HCT116 (cell line): ENCODE measurements around the gene CDK14. TPM values are rescaled to one million over a fixed set of nuclear protein-coding genes. Genes with fewer than 3 reads are reported as not detected.

ENCODE experiments used
- ATAC-seq: fragments of 200-7000 bp; cut with Tn5 transposase; 2 replicates; pipeline ENCODE4 v1.9.1; 2020; ENCODE audit warnings: mild to moderate bottlenecking, moderate library complexity
- BruUV-seq: library from RNA; stranded (reverse); fragments of 400-500 nt; replicated peaks from 2 replicates; lab custom pipeline; 2021; lab: Mats Ljungman, UMichigan
- CTCF ChIA-PET: fragments of 300-600 bp; sonication (Branson Sonifier 250); formaldehyde crosslinking; loops from one replicate; lab custom pipeline; 2021; ENCODE audit warnings: antibody characterized with exemption; lab: Charles Lee
- POLR2A ChIA-PET: fragments of 300-600, 350-600 bp; sonication (Branson Sonifier 250); formaldehyde crosslinking; loops from one replicate; lab custom pipeline; 2021; ENCODE audit warnings: antibody characterized with exemption; lab: Charles Lee
- RAD21 ChIA-PET, 2 experiments: fragments of 300-600 bp; sonication (Branson Sonifier 250); formaldehyde crosslinking; loops; one replicate each; lab custom pipeline; 2023; ENCODE audit warnings: low total read pairs in 2 of 2; ENCODE audit not compliant: uncharacterized antibody in 2 of 2, unreplicated experiment in 2 of 2, low non-redundant PET in 1 of 2; lab: Charles Lee
- DNase-seq: peaks from one replicate; pipeline ENCODE4 v3.0.0-alpha.2; 2010; ENCODE audit warnings: low read depth, low spot score
- H2AFZ ChIP-seq: fragments of 200-600 bp; shearing (Covaris generic), sonication (generic); 2 replicates; pipeline ENCODE4 v1.6.1; 2017; ENCODE audit warnings: low read depth, mixed run types, mixed read lengths, antibody characterized with exemption, low read length; ENCODE audit not compliant: poor library complexity, severe bottlenecking
- H3K27ac ChIP-seq: 2 replicates; pipeline ENCODE4 v1.5.1; 2012; ENCODE audit warnings: low read depth, low read length
- H3K27me3 ChIP-seq: fragments of 200-600 bp; sonication (generic); 2 replicates; pipeline ENCODE4 v1.6.1; 2016; ENCODE audit warnings: mixed run types, low read length, mixed read lengths; ENCODE audit not compliant: insufficient read depth
- H3K36me3 ChIP-seq, 2 experiments: fragments of 200-500 bp in 1 of 2; fragments of 200-600 bp in 1 of 2; sonication (Bioruptor generic) in 1 of 2; sonication (generic) in 1 of 2; 2 replicates each; pipeline versions ENCODE4 v1.5.1 to v1.6.1; 2014 to 2016; ENCODE audit warnings: low read length in 2 of 2, inconsistent platforms in 1 of 2, mixed read lengths in 1 of 2, mixed run types in 1 of 2; ENCODE audit not compliant: insufficient read depth in 2 of 2, control insufficient read depth in 1 of 2
- H3K4me1 ChIP-seq, 2 experiments: fragments of 200-600 bp in 1 of 2; sonication (generic) in 1 of 2; 2 replicates each; pipeline versions ENCODE4 v1.5.1 to v1.6.1; 2012 to 2017; ENCODE audit warnings: low read length in 2 of 2, inconsistent platforms in 1 of 2, mild to moderate bottlenecking in 1 of 2, mixed read lengths in 1 of 2, mixed run types in 1 of 2, moderate library complexity in 1 of 2; ENCODE audit not compliant: insufficient read depth in 2 of 2, control insufficient read depth in 1 of 2
- H3K4me2 ChIP-seq: fragments of 200-600 bp; sonication (generic); 2 replicates; pipeline ENCODE4 v1.6.1; 2017; ENCODE audit warnings: mixed run types, low read length, mixed read lengths
- H3K4me3 ChIP-seq, 2 experiments: fragments of 200-600 bp in 1 of 2; sonication (generic) in 1 of 2; replicated peaks in 1 of 2; 2 replicates each; pipeline ENCODE4 v1.5.1; 2011 to 2016; ENCODE audit warnings: low read length in 2 of 2, control low read depth in 1 of 2, low read depth in 1 of 2, mild to moderate bottlenecking in 1 of 2, mixed read lengths in 1 of 2, mixed run types in 1 of 2
- H3K79me2 ChIP-seq: fragments of 200-600 bp; sonication (generic); 2 replicates; pipeline ENCODE4 v1.6.1; 2017; ENCODE audit warnings: mild to moderate bottlenecking, mixed run types, low read length, moderate library complexity, mixed read lengths; ENCODE audit not compliant: insufficient read depth
- H3K9ac ChIP-seq: fragments of 200-600 bp; sonication (generic); 2 replicates; pipeline ENCODE4 v1.6.1; 2016; ENCODE audit warnings: low read length, mixed read lengths
- H3K9me2 ChIP-seq: fragments of 200-600 bp; sonication (generic), shearing (Covaris generic); 2 replicates; pipeline ENCODE4 v1.6.1; 2017; ENCODE audit warnings: mixed run types, mild to moderate bottlenecking, moderate library complexity; ENCODE audit not compliant: insufficient read depth
- H3K9me3 ChIP-seq, 2 experiments: fragments of 200-500 bp in 1 of 2; fragments of 200-600 bp in 1 of 2; sonication (Bioruptor generic) in 1 of 2; sonication (generic) in 1 of 2; 2 replicates each; pipeline ENCODE4 v1.6.1; 2014 to 2017; ENCODE audit warnings: low read length in 2 of 2, mixed read lengths in 2 of 2, inconsistent platforms in 1 of 2, low read depth in 1 of 2, mild to moderate bottlenecking in 1 of 2, mixed run types in 1 of 2, moderate library complexity in 1 of 2; ENCODE audit not compliant: control insufficient read depth in 1 of 2, insufficient read depth in 1 of 2
- H4K20me1 ChIP-seq: fragments of 200-600 bp; sonication (generic), shearing (Covaris generic); 2 replicates; pipeline ENCODE4 v1.6.1; 2017; ENCODE audit warnings: mixed run types, mild to moderate bottlenecking, moderate library complexity; ENCODE audit not compliant: insufficient read depth
- ATF3 ChIP-seq: IDR thresholded peaks from 2 replicates; pipeline ENCODE4 v1.6.1; 2012
- CEBPB ChIP-seq: IDR thresholded peaks from 2 replicates; pipeline ENCODE4 v1.6.1; 2012; ENCODE audit warnings: low read depth
- ELF1 ChIP-seq: IDR thresholded peaks from 2 replicates; pipeline ENCODE4 v1.6.1; 2012; ENCODE audit warnings: low read depth, borderline replicate concordance
- EZH2 ChIP-seq: fragments of 200-600 bp; sonication (generic); IDR thresholded peaks from 2 replicates; pipeline ENCODE4 v1.6.1; 2017; ENCODE audit warnings: antibody characterized with exemption, mixed run types
- EZH2phosphoT487 ChIP-seq: fragments of 200-600 bp; IDR thresholded peaks from 2 replicates; pipeline ENCODE4 v1.6.1; 2018; ENCODE audit warnings: antibody characterized with exemption, borderline replicate concordance
- JUND ChIP-seq: IDR thresholded peaks from 2 replicates; pipeline ENCODE4 v1.6.1; 2012
- POLR2A ChIP-seq: IDR thresholded peaks from 2 replicates; pipeline ENCODE4 v1.7.0; 2011; ENCODE audit warnings: borderline replicate concordance; ENCODE audit not compliant: insufficient read depth, insufficient read length; ENCODE audit errors: extremely low read depth
- POLR2AphosphoS5 ChIP-seq: IDR thresholded peaks from 2 replicates; pipeline ENCODE4 v1.6.1; 2011; ENCODE audit warnings: mild to moderate bottlenecking, low read depth, low read length, moderate library complexity
- RAD21 ChIP-seq: IDR thresholded peaks from 2 replicates; pipeline ENCODE4 v1.6.1; 2012; ENCODE audit warnings: low read depth, mild to moderate bottlenecking
- SRF ChIP-seq: IDR thresholded peaks from 2 replicates; pipeline ENCODE4 v1.6.1; 2012; ENCODE audit warnings: low read depth
- TCF7L2 ChIP-seq: IDR thresholded peaks from 2 replicates; pipeline ENCODE4 v1.7.0; 2011; ENCODE audit warnings: borderline replicate concordance, inconsistent platforms; ENCODE audit not compliant: insufficient read depth, insufficient read length; ENCODE audit errors: extremely low read depth
- YY1 ChIP-seq: IDR thresholded peaks from 2 replicates; pipeline ENCODE4 v1.6.1; 2011; ENCODE audit warnings: low read length, low read depth, moderate library complexity, mild to moderate bottlenecking; ENCODE audit not compliant: insufficient replicate concordance; ENCODE audit errors: extremely low read depth
- ZBTB33 ChIP-seq: IDR thresholded peaks from 2 replicates; pipeline ENCODE4 v1.6.1; 2011; ENCODE audit warnings: mild to moderate bottlenecking, low read length, moderate library complexity; ENCODE audit not compliant: insufficient replicate concordance; ENCODE audit errors: extremely low read depth
- intact Hi-C: fragments of 100-400 bp; cut with micrococcal nuclease; formaldehyde crosslinking; loops from 2 replicates; pipeline ENCODE4 v1.10.0; 2022
- total RNA-seq: library from RNA; stranded (reverse); gene quantifications from one replicate; pipeline ENCODE4 v1.2.1, GENCODE V29; 2021; ENCODE audit not compliant: unreplicated experiment
- TF ChIP-seq, protein P1 (sequence below): IDR thresholded peaks from 2 replicates; pipeline ENCODE4 v1.6.1; 2012; ENCODE audit warnings: low read depth
- TF ChIP-seq, protein P2 (sequence below): IDR thresholded peaks from 2 replicates; pipeline ENCODE4 v1.6.1; 2012

Gene CDK14
- total RNA-seq, 1 experiment from 2014 or later: 10.2 TPM

- intact Hi-C loops: no loop called here
- no peak for ATAC-seq
- RAD21 ChIA-PET: no interaction called here
These were observed 324.2 kb downstream of the CDK14 start for GRCh38 chr7:90920336-90920735.

More at GRCh38 chr7:90920336-90920735, 324.2 kb downstream of the CDK14 start:
- no peak for TF ChIP-seq SRF
- TF ChIP-seq, protein P1, sequence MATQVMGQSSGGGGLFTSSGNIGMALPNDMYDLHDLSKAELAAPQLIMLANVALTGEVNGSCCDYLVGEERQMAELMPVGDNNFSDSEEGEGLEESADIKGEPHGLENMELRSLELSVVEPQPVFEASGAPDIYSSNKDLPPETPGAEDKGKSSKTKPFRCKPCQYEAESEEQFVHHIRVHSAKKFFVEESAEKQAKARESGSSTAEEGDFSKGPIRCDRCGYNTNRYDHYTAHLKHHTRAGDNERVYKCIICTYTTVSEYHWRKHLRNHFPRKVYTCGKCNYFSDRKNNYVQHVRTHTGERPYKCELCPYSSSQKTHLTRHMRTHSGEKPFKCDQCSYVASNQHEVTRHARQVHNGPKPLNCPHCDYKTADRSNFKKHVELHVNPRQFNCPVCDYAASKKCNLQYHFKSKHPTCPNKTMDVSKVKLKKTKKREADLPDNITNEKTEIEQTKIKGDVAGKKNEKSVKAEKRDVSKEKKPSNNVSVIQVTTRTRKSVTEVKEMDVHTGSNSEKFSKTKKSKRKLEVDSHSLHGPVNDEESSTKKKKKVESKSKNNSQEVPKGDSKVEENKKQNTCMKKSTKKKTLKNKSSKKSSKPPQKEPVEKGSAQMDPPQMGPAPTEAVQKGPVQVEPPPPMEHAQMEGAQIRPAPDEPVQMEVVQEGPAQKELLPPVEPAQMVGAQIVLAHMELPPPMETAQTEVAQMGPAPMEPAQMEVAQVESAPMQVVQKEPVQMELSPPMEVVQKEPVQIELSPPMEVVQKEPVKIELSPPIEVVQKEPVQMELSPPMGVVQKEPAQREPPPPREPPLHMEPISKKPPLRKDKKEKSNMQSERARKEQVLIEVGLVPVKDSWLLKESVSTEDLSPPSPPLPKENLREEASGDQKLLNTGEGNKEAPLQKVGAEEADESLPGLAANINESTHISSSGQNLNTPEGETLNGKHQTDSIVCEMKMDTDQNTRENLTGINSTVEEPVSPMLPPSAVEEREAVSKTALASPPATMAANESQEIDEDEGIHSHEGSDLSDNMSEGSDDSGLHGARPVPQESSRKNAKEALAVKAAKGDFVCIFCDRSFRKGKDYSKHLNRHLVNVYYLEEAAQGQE: no peak
- TF ChIP-seq EZH2: no peak
- TF ChIP-seq JUND: no peak
- TF ChIP-seq POLR2A: no peak
- no peak for TF ChIP-seq TCF7L2
- no peak for TF ChIP-seq POLR2AphosphoS5
- no peak for TF ChIP-seq ELF1
- TF ChIP-seq RAD21: no peak
- no peak for TF ChIP-seq YY1
- no peak for TF ChIP-seq CEBPB
- TF ChIP-seq ZBTB33: no peak
- TF ChIP-seq EZH2phosphoT487: no peak
- no peak for TF ChIP-seq ATF3
- TF ChIP-seq, protein P2, sequence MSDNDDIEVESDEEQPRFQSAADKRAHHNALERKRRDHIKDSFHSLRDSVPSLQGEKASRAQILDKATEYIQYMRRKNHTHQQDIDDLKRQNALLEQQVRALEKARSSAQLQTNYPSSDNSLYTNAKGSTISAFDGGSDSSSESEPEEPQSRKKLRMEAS: no peak
- H3K27me3 ChIP-seq: no peaks in the 10 kb centered on the region
- no peak for DNase-seq
- no peak overlapping the region for H3K4me3 ChIP-seq
- ChIA-PET CTCF (interaction anchor here (1.7 kb wide), 1 partner anchor 8 kb away, joined by 7 read pairs; no protein-coding TSS in a partner anchor), POLR2A (interaction anchor here (1.1 kb wide), 1 partner anchor 9 kb away, joined by 3 read pairs; no protein-coding TSS in a partner anchor)
- no peaks in the 10 kb centered on the region for H3K9me2 ChIP-seq
- no peaks in the 10 kb centered on the region for H4K20me1 ChIP-seq
- H3K4me2 ChIP-seq: no peak overlapping the region
- H3K36me3 ChIP-seq: no peaks in the 10 kb centered on the region
- no TSS peak for BruUV-seq
- H2AFZ ChIP-seq: no peak overlapping the region
- H3K9me3 ChIP-seq: no peaks in the 10 kb centered on the region
- no peaks in the 10 kb centered on the region for H3K4me1 ChIP-seq
- no peaks in the 10 kb centered on the region for H3K79me2 ChIP-seq
- no peak overlapping the region for H3K27ac ChIP-seq
- no peak overlapping the region for H3K9ac ChIP-seq
